Right hindlimb (tissue), 1 donor: Measurements from ENCODE around the gene PLA2R1.

ENCODE experiments used
- DNase-seq: peaks from one replicate; pipeline ENCODE4 v3.0.0-alpha.2; 2018

The PLA2R1 gene

GRCh38 chr2:159891917-159892730 lies 170.3 kb downstream of the PLA2R1 start:
- DNase-seq = no peak

GRCh38 chr2:159891267-159891588 lies 171.2 kb downstream of the PLA2R1 start:
- no peak for DNase-seq

GRCh38 chr2:159890551-159891266 lies 171.7 kb downstream of the PLA2R1 start:
- no peak for DNase-seq

GRCh38 chr2:159882130-159882745 lies 180.2 kb downstream of the PLA2R1 start:
- no peak for DNase-seq
